Stimulated activated CD8-positive, alpha-beta memory T cell treated with anti-CD3 and anti-CD28 coated beads, Interleukin-7, amount 100 ng/mL, for 1 hour (primary cell): ENCODE results near the gene STK26.
"Not testable (repeated sequence)": the region's sequence is repeated elsewhere in the genome, so short reads cannot be mapped to it uniquely, and the experiment has no call there.

Source experiments
- DNase-seq, 2 donors: peaks; one replicate each; pipeline ENCODE4 v3.0.0-alpha.2; 2020; ENCODE audit warnings: low read depth in 2 of 2

Gene STK26

GRCh38 chrX:132094164-132094563 lies 71.1 kb downstream of the STK26 start:
- DNase-seq: no peak

GRCh38 chrX:132098704-132099103 lies 75.6 kb downstream of the STK26 start:
- not testable (repeated sequence) for DNase-seq

GRCh38 chrX:132101206-132101605 lies 78.1 kb downstream of the STK26 start:
- DNase-seq: no peak

- DNase-seq: no peak
These were observed 78.7 kb downstream of the STK26 start for GRCh38 chrX:132101799-132102198.

GRCh38 chrX:132107291-132107690 lies 84.2 kb downstream of the STK26 start:
- no peak for DNase-seq

- DNase-seq: no peak
These were observed 91.5 kb downstream of the STK26 start for GRCh38 chrX:132114607-132115006.

GRCh38 chrX:132115792-132116191 lies 92.7 kb downstream of the STK26 start:
- DNase-seq: no peak

- DNase-seq: no peak
These were observed 95.3 kb downstream of the STK26 start for GRCh38 chrX:132118358-132118757.

- no peak for DNase-seq
These were observed 96.2 kb downstream of the STK26 start for GRCh38 chrX:132119283-132119682.

GRCh38 chrX:132119821-132120515 lies 96.9 kb downstream of the STK26 start:
- no peak for DNase-seq

- DNase-seq: no peak
These were observed 97.8 kb downstream of the STK26 start for GRCh38 chrX:132120913-132121312.
